ENCODE measurements around the gene TRPV4.

GRCh38 chr12:109816870-109817269, 16.3 kb downstream of the TRPV4 start:
- no peak for TF ChIP-seq POLR2A (IDR thresholded peaks at IDR 0.05)
- no peak for TF ChIP-seq CTCF (IDR thresholded peaks at IDR 0.05)

All from esophagus squamous epithelium (tissue), 4 donors.